ENCODE measurements around the gene VSIR.

VSIR gene

DNA sequence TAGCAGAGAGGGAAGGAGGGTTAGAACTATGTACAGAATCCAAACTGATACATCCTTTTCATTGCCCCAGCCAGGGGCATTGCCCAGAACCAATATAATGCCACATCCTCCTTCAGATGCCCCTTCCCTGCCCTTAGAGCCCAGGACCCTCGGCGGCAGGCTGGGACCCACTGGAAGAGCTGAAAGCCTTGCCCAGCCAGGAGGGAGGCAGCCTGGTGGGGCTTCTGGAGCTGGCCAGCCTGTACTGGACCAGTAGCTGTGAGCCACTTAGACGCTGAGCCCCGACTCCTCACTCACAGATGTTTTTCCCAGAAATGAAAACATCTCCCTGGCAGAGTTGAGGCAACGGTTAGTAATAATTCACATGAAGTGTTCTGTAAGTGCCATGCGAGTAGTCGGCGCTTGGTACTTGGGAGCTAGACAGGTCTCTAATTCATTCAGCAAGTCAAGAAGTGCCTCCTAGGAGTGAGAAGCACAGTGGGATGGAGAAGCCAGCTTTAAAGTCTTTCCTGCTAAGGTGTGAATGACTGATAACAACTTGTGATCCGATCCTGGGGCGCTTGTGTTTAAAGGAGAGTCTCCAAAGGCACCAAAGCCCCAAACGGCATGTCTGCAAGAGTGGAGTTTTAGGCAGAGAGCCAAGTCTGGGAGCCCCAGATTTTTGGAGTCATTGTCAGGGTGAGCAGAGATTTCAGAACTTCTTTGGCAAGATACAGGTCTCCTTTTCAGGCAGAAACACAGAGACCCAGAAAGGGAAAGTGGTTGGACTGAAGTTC, 9.8 kb downstream of the VSIR start:
- TF ChIP-seq GABPA (IDR thresholded peaks at IDR 0.05; ENCODE audit: low read depth) (no peak), POLR2AphosphoS5 (IDR thresholded peaks at IDR 0.05; ENCODE audit: low read depth) (no peak), SPI1 (IDR thresholded peaks at IDR 0.05; ENCODE audit: borderline replicate concordance, low read depth) (no peak)
- TF ChIP-seq, protein P1, sequence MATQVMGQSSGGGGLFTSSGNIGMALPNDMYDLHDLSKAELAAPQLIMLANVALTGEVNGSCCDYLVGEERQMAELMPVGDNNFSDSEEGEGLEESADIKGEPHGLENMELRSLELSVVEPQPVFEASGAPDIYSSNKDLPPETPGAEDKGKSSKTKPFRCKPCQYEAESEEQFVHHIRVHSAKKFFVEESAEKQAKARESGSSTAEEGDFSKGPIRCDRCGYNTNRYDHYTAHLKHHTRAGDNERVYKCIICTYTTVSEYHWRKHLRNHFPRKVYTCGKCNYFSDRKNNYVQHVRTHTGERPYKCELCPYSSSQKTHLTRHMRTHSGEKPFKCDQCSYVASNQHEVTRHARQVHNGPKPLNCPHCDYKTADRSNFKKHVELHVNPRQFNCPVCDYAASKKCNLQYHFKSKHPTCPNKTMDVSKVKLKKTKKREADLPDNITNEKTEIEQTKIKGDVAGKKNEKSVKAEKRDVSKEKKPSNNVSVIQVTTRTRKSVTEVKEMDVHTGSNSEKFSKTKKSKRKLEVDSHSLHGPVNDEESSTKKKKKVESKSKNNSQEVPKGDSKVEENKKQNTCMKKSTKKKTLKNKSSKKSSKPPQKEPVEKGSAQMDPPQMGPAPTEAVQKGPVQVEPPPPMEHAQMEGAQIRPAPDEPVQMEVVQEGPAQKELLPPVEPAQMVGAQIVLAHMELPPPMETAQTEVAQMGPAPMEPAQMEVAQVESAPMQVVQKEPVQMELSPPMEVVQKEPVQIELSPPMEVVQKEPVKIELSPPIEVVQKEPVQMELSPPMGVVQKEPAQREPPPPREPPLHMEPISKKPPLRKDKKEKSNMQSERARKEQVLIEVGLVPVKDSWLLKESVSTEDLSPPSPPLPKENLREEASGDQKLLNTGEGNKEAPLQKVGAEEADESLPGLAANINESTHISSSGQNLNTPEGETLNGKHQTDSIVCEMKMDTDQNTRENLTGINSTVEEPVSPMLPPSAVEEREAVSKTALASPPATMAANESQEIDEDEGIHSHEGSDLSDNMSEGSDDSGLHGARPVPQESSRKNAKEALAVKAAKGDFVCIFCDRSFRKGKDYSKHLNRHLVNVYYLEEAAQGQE (IDR thresholded peaks at IDR 0.05; ENCODE audit: insufficient replicate concordance, low read depth), result no peak
- TF ChIP-seq, protein P2, sequence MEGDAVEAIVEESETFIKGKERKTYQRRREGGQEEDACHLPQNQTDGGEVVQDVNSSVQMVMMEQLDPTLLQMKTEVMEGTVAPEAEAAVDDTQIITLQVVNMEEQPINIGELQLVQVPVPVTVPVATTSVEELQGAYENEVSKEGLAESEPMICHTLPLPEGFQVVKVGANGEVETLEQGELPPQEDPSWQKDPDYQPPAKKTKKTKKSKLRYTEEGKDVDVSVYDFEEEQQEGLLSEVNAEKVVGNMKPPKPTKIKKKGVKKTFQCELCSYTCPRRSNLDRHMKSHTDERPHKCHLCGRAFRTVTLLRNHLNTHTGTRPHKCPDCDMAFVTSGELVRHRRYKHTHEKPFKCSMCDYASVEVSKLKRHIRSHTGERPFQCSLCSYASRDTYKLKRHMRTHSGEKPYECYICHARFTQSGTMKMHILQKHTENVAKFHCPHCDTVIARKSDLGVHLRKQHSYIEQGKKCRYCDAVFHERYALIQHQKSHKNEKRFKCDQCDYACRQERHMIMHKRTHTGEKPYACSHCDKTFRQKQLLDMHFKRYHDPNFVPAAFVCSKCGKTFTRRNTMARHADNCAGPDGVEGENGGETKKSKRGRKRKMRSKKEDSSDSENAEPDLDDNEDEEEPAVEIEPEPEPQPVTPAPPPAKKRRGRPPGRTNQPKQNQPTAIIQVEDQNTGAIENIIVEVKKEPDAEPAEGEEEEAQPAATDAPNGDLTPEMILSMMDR (IDR thresholded peaks at IDR 0.05; ENCODE audit: insufficient read depth, low read length), result no peak
- Histone ChIP-seq H3K4me3 (replicated peaks; ENCODE audit: insufficient read depth, low read length) (no peak overlapping the region), H3K27ac (replicated peaks) (no peak overlapping the region), H3K27me3 (ENCODE audit: insufficient read depth, poor library complexity, severe bottlenecking) (no peaks in the 10 kb centered on the region)
- no peak for DNase-seq (ENCODE audit: low read depth in 1 of 2, low spot score in 1 of 2)

DNA sequence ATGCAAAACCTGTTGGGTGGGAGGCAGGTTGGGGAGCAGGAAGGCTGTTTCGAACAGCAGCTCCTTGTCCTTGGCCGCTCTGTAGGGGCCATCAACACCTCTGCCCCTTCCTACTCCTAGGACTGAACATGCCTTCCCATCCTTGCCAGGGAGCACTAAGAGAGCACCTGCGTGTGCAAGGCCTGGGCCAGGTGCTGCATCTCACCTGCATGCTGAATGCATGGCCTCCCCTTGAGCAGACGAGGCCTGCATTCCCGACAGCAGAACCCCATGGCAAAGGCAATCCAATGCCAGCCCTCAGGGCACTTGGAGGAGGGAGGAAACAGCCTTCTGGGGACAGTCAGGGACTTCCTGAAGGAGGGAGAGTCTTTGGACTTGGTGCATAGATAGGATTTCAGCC, 11.0 kb downstream of the VSIR start:
- TF ChIP-seq POLR2AphosphoS5 (IDR thresholded peaks at IDR 0.05; ENCODE audit: low read depth) (0 out of 2 replicates have a peak, but pooled peaks have one; percentile 5), SPI1 (IDR thresholded peaks at IDR 0.05; ENCODE audit: borderline replicate concordance, low read depth) (no peak), GABPA (IDR thresholded peaks at IDR 0.05; ENCODE audit: low read depth) (no peak)
- TF ChIP-seq, protein P2 (IDR thresholded peaks at IDR 0.05; ENCODE audit: insufficient read depth, low read length), result no peak
- Histone ChIP-seq H3K27ac (replicated peaks) (no peak overlapping the region), H3K4me3 (replicated peaks; ENCODE audit: insufficient read depth, low read length) (no peak overlapping the region), H3K27me3 (ENCODE audit: insufficient read depth, poor library complexity, severe bottlenecking) (no peaks in the 10 kb centered on the region)
- DNase-seq (ENCODE audit: low read depth in 1 of 2, low spot score in 1 of 2), result peak in 1 of 2 experiments; percentile 12

DNA sequence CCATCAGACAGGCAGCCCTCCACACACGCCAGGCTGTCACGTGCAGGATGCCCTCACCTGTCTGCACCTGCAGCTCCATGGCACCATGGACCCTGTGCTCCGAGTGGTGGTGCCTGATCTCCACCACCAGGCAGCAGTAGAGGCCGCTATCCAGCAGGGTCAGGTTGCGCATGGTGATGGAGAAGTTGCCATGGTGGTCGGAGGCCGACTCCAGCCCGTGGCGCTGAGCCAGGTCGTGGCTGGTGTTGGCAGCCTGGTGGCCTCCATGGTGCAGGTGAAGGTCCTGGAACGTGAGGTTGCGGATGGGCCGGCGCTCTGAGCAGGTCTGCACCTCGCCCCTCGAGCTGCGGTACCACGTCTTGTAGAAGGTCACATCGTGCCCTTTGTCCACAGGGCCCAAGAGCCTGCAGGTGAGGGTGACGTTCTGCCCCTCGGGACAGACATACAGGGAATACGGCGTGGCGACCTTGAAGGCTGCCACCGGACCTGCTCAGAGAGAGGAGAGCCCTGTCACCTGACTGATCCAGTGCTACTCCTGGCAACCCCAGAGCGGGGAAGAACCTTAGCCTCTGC, 11.7 kb downstream of the VSIR start:
- TF ChIP-seq, protein P2 (IDR thresholded peaks at IDR 0.05; ENCODE audit: insufficient read depth, low read length), result no peak
- TF ChIP-seq, protein P1 (IDR thresholded peaks at IDR 0.05; ENCODE audit: insufficient replicate concordance, low read depth), result no peak
- no peak for TF ChIP-seq SPI1 (IDR thresholded peaks at IDR 0.05; ENCODE audit: borderline replicate concordance, low read depth)
- TF ChIP-seq GABPA (IDR thresholded peaks at IDR 0.05; ENCODE audit: low read depth), result no peak
- no peak for TF ChIP-seq POLR2AphosphoS5 (IDR thresholded peaks at IDR 0.05; ENCODE audit: low read depth)
- Histone ChIP-seq H3K27ac (replicated peaks) (no peak overlapping the region), H3K4me3 (replicated peaks; ENCODE audit: insufficient read depth, low read length) (no peak overlapping the region), H3K27me3 (ENCODE audit: insufficient read depth, poor library complexity, severe bottlenecking) (no peaks in the 10 kb centered on the region)
- DNase-seq (ENCODE audit: low read depth in 1 of 2, low spot score in 1 of 2), result peak in 1 of 2 experiments; percentile 22

Measured in HL-60 (cell line).